HepG2 (cell line): ENCODE data around the gene GGT7. TPM values are rescaled to one million over a fixed set of nuclear protein-coding genes. Genes with fewer than 3 reads are reported as not detected.

Source experiments
- AFF4 ChIP-seq: sonication (generic); formaldehyde crosslinking; IDR thresholded peaks from 2 replicates; pipeline ENCODE4 v1.4.0; 2020; ENCODE audit warnings: missing genetic modification reagents
- ELF4 ChIP-seq: sonication (generic); formaldehyde crosslinking; IDR thresholded peaks from 2 replicates; pipeline ENCODE4 v1.5.0; 2020; ENCODE audit warnings: missing genetic modification reagents, mild to moderate bottlenecking, moderate library complexity, borderline replicate concordance
- FUBP1 ChIP-seq: sonication (generic); formaldehyde crosslinking; IDR thresholded peaks from 2 replicates; pipeline ENCODE4 v1.5.1; 2020; ENCODE audit warnings: missing genetic modification reagents, mild to moderate bottlenecking, borderline replicate concordance
- PRDM10 ChIP-seq: sonication (generic); formaldehyde crosslinking; IDR thresholded peaks from 2 replicates; pipeline ENCODE4 v1.4.0; 2020; ENCODE audit warnings: low read depth, missing genetic modification reagents
- REPIN1 ChIP-seq: sonication (generic); formaldehyde crosslinking; IDR thresholded peaks from 2 replicates; pipeline ENCODE4 v1.8.0; 2022; ENCODE audit warnings: missing genetic modification reagents, low read depth, mild to moderate bottlenecking, borderline replicate concordance
- RFX1 ChIP-seq: fragments of 450-650 bp; IDR thresholded peaks from 2 replicates; pipeline ENCODE4 v1.6.1; 2017
- SPEN ChIP-seq: sonication (generic); formaldehyde crosslinking; IDR thresholded peaks from 2 replicates; pipeline ENCODE4 v1.5.1; 2020; ENCODE audit warnings: low read depth, mild to moderate bottlenecking, missing genetic modification reagents
- XBP1 ChIP-seq: sonication (generic); formaldehyde crosslinking; IDR thresholded peaks from 2 replicates; pipeline ENCODE4 v1.5.0; 2020; ENCODE audit warnings: missing genetic modification reagents
- YY1 ChIP-seq: IDR thresholded peaks from 2 replicates; pipeline ENCODE4 v1.6.1; 2011; ENCODE audit warnings: low read length, low read depth, moderate library complexity, mild to moderate bottlenecking; ENCODE audit not compliant: insufficient read depth, insufficient replicate concordance
- ZBTB20 ChIP-seq: sonication (generic); formaldehyde crosslinking; IDR thresholded peaks from 2 replicates; pipeline ENCODE4 v1.8.1; 2023; ENCODE audit warnings: missing genetic modification reagents, low read depth, mild to moderate bottlenecking, borderline replicate concordance
- ZNF256 ChIP-seq: sonication (generic); formaldehyde crosslinking; conservative IDR thresholded peaks from 2 replicates; pipeline ENCODE4 v1.4.0; 2020; ENCODE audit warnings: missing genetic modification reagents
- ZNF292 ChIP-seq: sonication (generic); formaldehyde crosslinking; IDR thresholded peaks from 2 replicates; pipeline ENCODE4 v1.8.1; 2022; ENCODE audit warnings: mild to moderate bottlenecking, low read depth, missing genetic modification reagents, borderline replicate concordance
- ZNF547 ChIP-seq: sonication (generic); formaldehyde crosslinking; IDR thresholded peaks from 2 replicates; pipeline ENCODE4 v1.5.1; 2020; ENCODE audit warnings: mild to moderate bottlenecking, missing genetic modification reagents
- ZNF570 ChIP-seq: sonication (generic); formaldehyde crosslinking; IDR thresholded peaks from 2 replicates; pipeline ENCODE4 v1.4.0; 2020; ENCODE audit warnings: mild to moderate bottlenecking, missing genetic modification reagents, borderline replicate concordance
- ZNF619 ChIP-seq: sonication (generic); formaldehyde crosslinking; IDR thresholded peaks from 2 replicates; pipeline ENCODE4 v1.4.0; 2020; ENCODE audit warnings: mild to moderate bottlenecking, missing genetic modification reagents
- ZNF713 ChIP-seq: sonication (generic); formaldehyde crosslinking; IDR thresholded peaks from 2 replicates; pipeline ENCODE4 v1.4.0; 2020; ENCODE audit warnings: mild to moderate bottlenecking, missing genetic modification reagents
- ZNF746 ChIP-seq: sonication (generic); formaldehyde crosslinking; IDR thresholded peaks from 2 replicates; pipeline ENCODE4 v1.8.0; 2022; ENCODE audit warnings: mild to moderate bottlenecking, missing genetic modification reagents
- ZNF83 ChIP-seq: sonication (generic); formaldehyde crosslinking; IDR thresholded peaks from 2 replicates; pipeline ENCODE4 v1.4.0; 2020; ENCODE audit warnings: missing genetic modification reagents, mild to moderate bottlenecking, borderline replicate concordance
- polyA plus RNA-seq, 8 experiments: library from polyadenylated mRNA; depleted of rRNA in 3 of 8; stranded (reverse) in 7 of 8; unstranded in 1 of 8; fragments of >200 nt; fragmentation: Illumina TruSeq in 4 of 8; extraction: Trizol in 4 of 8; gene quantifications; 2 replicates each; pipeline versions ENCODE4 v1.2.1 to v1.2.3, GENCODE V29; 2011 to 2016; ENCODE audit warnings: low read depth in 4 of 8, missing spikeins in 1 of 8, mixed read lengths in 1 of 8; ENCODE audit not compliant: insufficient read depth in 1 of 8
- total RNA-seq, 5 experiments: library from RNA; depleted of rRNA; stranded (reverse); fragments of >200 nt; fragmentation: Illumina TruSeq; extraction: Trizol; gene quantifications; 2 replicates each; pipeline ENCODE4 v1.2.3, GENCODE V29; 2016; ENCODE audit warnings: low read depth in 1 of 5

Gene GGT7
- total and polyA plus RNA-seq, 2 of the 13 experiments (the other 11 are each of a cell fraction or from before 2014, with no cell fraction given) = 6.6 to 23.0 TPM

GRCh38 chr20:34824806-34825529 is 47.7 kb downstream of the GGT7 start (continued):
- TF ChIP-seq PRDM10 (CRISPR knock-in tag) (no peak), ZNF713 (CRISPR knock-in tag) (0 out of 2 replicates have a peak, but pooled peaks have one; percentile 47), AFF4 (CRISPR knock-in tag) (no peak), ZNF570 (CRISPR knock-in tag) (peak; percentile 82; the same call in 1 of the 2 replicates), RFX1 (no peak), ZNF619 (CRISPR knock-in tag) (peak; percentile 84; the same call in 1 of the 2 replicates), XBP1 (no peak), ZNF292 (no peak), ZNF746 (CRISPR knock-in tag) (no peak; the same call in none of the 2 replicates), YY1 (peak; percentile 98), ZBTB20 (CRISPR knock-in tag) (no peak; the same call in 1 of the 2 replicates), ELF4 (no peak), REPIN1 (CRISPR knock-in tag) (no peak), ZNF83 (CRISPR knock-in tag) (no peak), ZNF547 (CRISPR knock-in tag) (peak; percentile 75), SPEN (peak; percentile 28), FUBP1 (CRISPR knock-in tag) (0 out of 2 replicates have a peak, but pooled peaks have one; percentile 86), ZNF256 (CRISPR knock-in tag) (0 out of 2 replicates have a peak, but pooled peaks have one; percentile 65)
